ENCODE data around the gene ARID3C.

ARID3C gene

GRCh38 chr9:34588671-34589635 lies 39.9 kb downstream of the ARID3C start:
- TF ChIP-seq, protein P1, sequence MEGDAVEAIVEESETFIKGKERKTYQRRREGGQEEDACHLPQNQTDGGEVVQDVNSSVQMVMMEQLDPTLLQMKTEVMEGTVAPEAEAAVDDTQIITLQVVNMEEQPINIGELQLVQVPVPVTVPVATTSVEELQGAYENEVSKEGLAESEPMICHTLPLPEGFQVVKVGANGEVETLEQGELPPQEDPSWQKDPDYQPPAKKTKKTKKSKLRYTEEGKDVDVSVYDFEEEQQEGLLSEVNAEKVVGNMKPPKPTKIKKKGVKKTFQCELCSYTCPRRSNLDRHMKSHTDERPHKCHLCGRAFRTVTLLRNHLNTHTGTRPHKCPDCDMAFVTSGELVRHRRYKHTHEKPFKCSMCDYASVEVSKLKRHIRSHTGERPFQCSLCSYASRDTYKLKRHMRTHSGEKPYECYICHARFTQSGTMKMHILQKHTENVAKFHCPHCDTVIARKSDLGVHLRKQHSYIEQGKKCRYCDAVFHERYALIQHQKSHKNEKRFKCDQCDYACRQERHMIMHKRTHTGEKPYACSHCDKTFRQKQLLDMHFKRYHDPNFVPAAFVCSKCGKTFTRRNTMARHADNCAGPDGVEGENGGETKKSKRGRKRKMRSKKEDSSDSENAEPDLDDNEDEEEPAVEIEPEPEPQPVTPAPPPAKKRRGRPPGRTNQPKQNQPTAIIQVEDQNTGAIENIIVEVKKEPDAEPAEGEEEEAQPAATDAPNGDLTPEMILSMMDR (IDR thresholded peaks at IDR 0.05; ENCODE audit: insufficient read depth, low read depth, low read length, missing control alignments): no peak
- no peak for DNase-seq (ENCODE audit: low read depth)
- no peak overlapping the region for H3K4me3 ChIP-seq (ENCODE audit: low read length)

DNA sequence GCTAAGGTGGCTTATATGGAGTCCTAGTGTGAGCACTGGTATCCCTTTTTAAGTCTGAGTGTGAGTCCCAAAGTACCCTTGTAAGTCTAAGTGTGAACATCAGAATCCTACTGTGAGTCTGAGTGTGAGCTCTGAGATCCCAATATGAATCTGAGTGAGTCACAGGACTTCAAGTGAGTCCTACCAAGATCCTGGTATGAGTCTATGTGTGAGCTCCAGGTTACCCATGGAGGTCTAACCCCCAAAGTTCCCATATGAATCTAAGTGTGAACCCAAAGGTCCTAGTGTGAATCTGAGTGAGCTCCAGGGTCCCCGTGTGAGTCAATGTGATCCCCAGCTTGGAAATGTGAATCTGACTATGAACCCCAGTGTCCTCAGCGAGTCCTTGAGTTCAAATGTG lies 41.6 kb downstream of the ARID3C start:
- H3K4me3 ChIP-seq (ENCODE audit: low read length): no peak overlapping the region
- no peak for DNase-seq (ENCODE audit: low read depth)
- TF ChIP-seq, protein P1 (IDR thresholded peaks at IDR 0.05; ENCODE audit: insufficient read depth, low read depth, low read length, missing control alignments): no peak

DNA sequence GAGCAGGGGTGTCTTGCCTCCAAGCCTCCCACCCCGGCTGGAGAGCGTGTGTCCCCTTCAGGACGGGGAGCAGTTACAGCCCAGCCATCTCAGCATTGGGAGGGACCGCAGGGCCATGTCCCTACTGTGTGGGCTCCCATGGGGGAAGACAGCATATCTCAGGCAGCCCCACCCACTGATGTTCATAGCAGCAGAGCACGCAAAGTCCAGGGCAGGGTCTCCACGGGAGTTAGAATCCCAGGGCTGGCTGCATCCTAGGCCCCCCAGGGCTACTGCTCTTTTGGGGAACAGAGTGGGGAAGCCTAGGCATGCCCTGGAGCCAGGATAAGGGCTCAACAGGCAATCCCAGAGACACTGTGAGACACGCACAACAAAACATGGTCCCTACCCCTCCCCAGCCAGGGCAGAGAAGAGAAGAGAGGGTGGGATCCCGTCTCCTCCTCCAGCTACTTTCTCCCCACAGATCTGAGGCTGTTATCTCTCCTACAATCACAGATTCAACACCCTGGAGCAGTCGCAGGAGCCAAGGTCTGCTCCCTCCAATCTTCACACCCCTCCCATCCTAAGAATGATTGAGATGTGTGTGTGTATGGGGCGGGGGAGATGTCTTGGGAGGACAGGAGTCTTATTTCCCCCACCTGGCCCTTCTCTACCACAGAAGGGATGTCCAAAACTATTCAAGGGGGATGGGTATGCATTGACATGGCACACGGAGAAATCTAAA lies 42.8 kb downstream of the ARID3C start:
- no peak for DNase-seq (ENCODE audit: low read depth)
- TF ChIP-seq, protein P1 (IDR thresholded peaks at IDR 0.05; ENCODE audit: insufficient read depth, low read depth, low read length, missing control alignments): no peak
- H3K4me3 ChIP-seq (ENCODE audit: low read length): no peak overlapping the region

DNA sequence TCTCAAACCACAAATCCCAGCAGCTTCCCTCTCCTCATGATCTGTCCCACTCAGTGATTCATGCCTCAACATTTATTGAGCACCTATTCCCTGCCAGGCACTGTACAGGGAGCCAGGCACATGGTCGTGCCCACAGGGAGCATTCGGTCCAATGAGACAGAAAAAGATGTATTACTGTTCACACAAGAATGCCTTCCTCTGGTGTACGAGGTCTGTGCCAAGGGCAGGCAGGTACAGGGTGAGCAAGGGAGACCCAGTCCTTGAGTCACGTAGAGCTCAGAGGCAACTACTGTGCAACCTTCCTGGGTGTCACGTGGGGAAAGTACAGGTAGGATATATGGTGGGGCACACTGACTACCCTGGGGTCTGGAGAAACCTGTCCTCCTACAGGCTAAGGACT lies 43.9 kb downstream of the ARID3C start:
- DNase-seq (ENCODE audit: low read depth): peak; percentile 43
- TF ChIP-seq, protein P1 (IDR thresholded peaks at IDR 0.05; ENCODE audit: insufficient read depth, low read depth, low read length, missing control alignments): no peak
- no peak overlapping the region for H3K4me3 ChIP-seq (ENCODE audit: low read length)

DNA sequence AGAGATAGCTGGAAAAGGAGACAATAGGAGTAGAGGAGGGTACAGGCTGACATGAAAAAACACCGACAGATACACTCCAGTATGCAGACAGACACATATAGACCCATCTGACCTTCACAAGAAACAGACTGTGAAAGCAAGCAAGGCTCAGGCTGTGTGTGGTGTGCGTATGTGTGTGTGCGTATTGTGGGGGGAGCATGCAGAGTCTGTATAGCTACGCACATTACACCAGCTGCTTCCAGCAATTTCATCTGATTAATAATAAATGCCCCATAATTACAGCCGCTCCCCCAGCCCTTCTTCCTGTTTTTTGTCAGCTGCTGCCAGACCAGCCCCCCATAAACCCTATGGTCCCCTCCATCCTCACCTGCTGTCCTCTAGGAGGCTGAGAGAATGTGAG lies 46.1 kb downstream of the ARID3C start:
- no peak overlapping the region for H3K4me3 ChIP-seq (ENCODE audit: low read length)
- DNase-seq (ENCODE audit: low read depth): no peak
- TF ChIP-seq, protein P1 (IDR thresholded peaks at IDR 0.05; ENCODE audit: insufficient read depth, low read depth, low read length, missing control alignments): no peak

- H3K4me3 ChIP-seq (ENCODE audit: low read length): no peak overlapping the region
- TF ChIP-seq, protein P1 (IDR thresholded peaks at IDR 0.05; ENCODE audit: insufficient read depth, low read depth, low read length, missing control alignments): no peak
- DNase-seq (ENCODE audit: low read depth): no peak
Measured at GRCh38 chr9:34581318-34581717, 47.5 kb downstream of the ARID3C start.

Measured in epithelial cell of esophagus (primary cell).